Caco-2 (cell line): ENCODE results near the gene ZPR1. TPM values are rescaled to one million over a fixed set of nuclear protein-coding genes. Genes with fewer than 3 reads are reported as not detected.

Experiments used
- BruUV-seq: library from RNA; stranded (reverse); fragments of 400-500 nt; replicated peaks from 2 replicates; lab custom pipeline; 2021; lab: Mats Ljungman, UMichigan
- CTCF ChIA-PET: fragments of 300-600 bp; sonication (Branson Sonifier 250); formaldehyde crosslinking; loops from one replicate; lab custom pipeline; 2022; ENCODE audit warnings: antibody characterized with exemption; lab: Charles Lee
- POLR2A ChIA-PET: fragments of 300-600 bp; sonication (Branson Sonifier 250); formaldehyde crosslinking; loops from one replicate; lab custom pipeline; 2022; ENCODE audit warnings: antibody characterized with exemption; lab: Charles Lee
- DNase-seq, 2 experiments: peaks; one replicate each; pipeline versions ENCODE4 v3.0.0 to v3.0.0-alpha.2; 2020 to 2022
- H3K27me3 ChIP-seq: replicated peaks from 2 replicates; pipeline ENCODE4 v1.6.0; 2011; ENCODE audit warnings: low read length; ENCODE audit not compliant: control insufficient read depth, insufficient read depth
- H3K36me3 ChIP-seq: 2 replicates; pipeline ENCODE4 v1.5.1; 2011; ENCODE audit warnings: low read length; ENCODE audit not compliant: control insufficient read depth, insufficient read depth
- H3K4me1 ChIP-seq: fragments of 250-450 bp; sonication (Bioruptor Pico); 2 replicates; pipeline ENCODE4 v1.5.1; 2020; ENCODE audit warnings: mild to moderate bottlenecking
- H3K4me3 ChIP-seq: 2 replicates; pipeline ENCODE4 v1.5.1; 2011; ENCODE audit warnings: low read depth, mild to moderate bottlenecking, control low read depth, low read length
- H3K9me3 ChIP-seq: fragments of 250-450 bp; sonication (Bioruptor Pico); 2 replicates; pipeline ENCODE4 v1.5.1; 2020; ENCODE audit warnings: mild to moderate bottlenecking, moderate library complexity
- H3K27ac Mint-ChIP-seq: one replicate; pipeline ENCODE4 v1.8.0; 2022; ENCODE audit warnings: mixed read lengths; ENCODE audit not compliant: unreplicated experiment
- H3K27me3 Mint-ChIP-seq: one replicate; pipeline ENCODE4 v1.8.0; 2022; ENCODE audit warnings: mixed read lengths; ENCODE audit not compliant: insufficient read depth, unreplicated experiment
- H3K36me3 Mint-ChIP-seq: one replicate; pipeline ENCODE4 v1.8.0; 2022; ENCODE audit warnings: mild to moderate bottlenecking, mixed read lengths; ENCODE audit not compliant: insufficient read depth, unreplicated experiment
- H3K4me1 Mint-ChIP-seq: one replicate; pipeline ENCODE4 v1.8.0; 2022; ENCODE audit warnings: low read depth, mixed read lengths; ENCODE audit not compliant: unreplicated experiment
- H3K4me3 Mint-ChIP-seq: one replicate; pipeline ENCODE4 v1.8.0; 2022; ENCODE audit warnings: mild to moderate bottlenecking, moderate library complexity, mixed read lengths; ENCODE audit not compliant: unreplicated experiment
- H3K9me3 Mint-ChIP-seq: one replicate; pipeline ENCODE4 v1.8.0; 2022; ENCODE audit warnings: mixed read lengths; ENCODE audit not compliant: unreplicated experiment
- CTCF ChIP-seq, 2 experiments: fragments of 200-600 bp in 1 of 2; IDR thresholded peaks; 1 replicate in 1 of 2; 2 replicates in 1 of 2; pipeline versions ENCODE4 v1.5.1 to v1.8.0; 2011 to 2022; ENCODE audit warnings: antibody characterized with exemption in 1 of 2, control low read depth in 1 of 2, inconsistent platforms in 1 of 2, low read depth in 1 of 2, low read length in 1 of 2, mild to moderate bottlenecking in 1 of 2, moderate library complexity in 1 of 2; ENCODE audit not compliant: insufficient read depth in 1 of 2, severe bottlenecking in 1 of 2, unreplicated experiment in 1 of 2
- intact Hi-C: fragments of 100-400 bp; cut with micrococcal nuclease; formaldehyde crosslinking; loops from one replicate; pipeline ENCODE4 v1.10.0; 2022; ENCODE audit not compliant: unreplicated experiment
- total RNA-seq: library from RNA; stranded (reverse); gene quantifications from 2 replicates; pipeline ENCODE4 v1.2.3, GENCODE V29; 2022

Gene ZPR1
- total RNA-seq, 1 experiment from 2014 or later: 194 TPM

- Histone ChIP-seq H3K36me3 (peaks cover 16% of the 10 kb centered on the region), H3K27me3 (no peaks in the 10 kb centered on the region), H3K4me1 (peaks cover 25% of the 10 kb centered on the region), H3K4me3 (no peak overlapping the region), H3K9me3 (no peaks in the 10 kb centered on the region)
- no peak overlapping the region for H3K4me3 Mint-ChIP-seq
- no peaks in the 10 kb centered on the region for H3K27me3 Mint-ChIP-seq
- no TSS peak for BruUV-seq
- H3K4me1 Mint-ChIP-seq: peaks cover 40% of the 10 kb centered on the region
- CTCF ChIA-PET: interaction anchor here (0.6 to 2.1 kb wide), 4 partner anchors 15 to 151 kb away, joined by 3 to 5 read pairs (median 4); partner anchors contain the start of gene APOA5
- TF ChIP-seq CTCF (IDR thresholded peaks at IDR 0.05; ENCODE audit: insufficient read depth in 1 of 2, low read depth in 1 of 2, low read length in 1 of 2, severe bottlenecking in 1 of 2, unreplicated experiment in 1 of 2): no peak
- H3K9me3 Mint-ChIP-seq: no peaks in the 10 kb centered on the region
- H3K36me3 Mint-ChIP-seq: peaks cover 86% of the 10 kb centered on the region
- no peak for DNase-seq
- H3K27ac Mint-ChIP-seq: no peak overlapping the region
- POLR2A ChIA-PET: interaction anchor here (0.6 to 1.5 kb wide), 4 partner anchors 11 to 65 kb away, joined by 4 to 10 read pairs (median 5); partner anchors contain the start of genes APOA1 and ZPR1
- intact Hi-C loops: no loop called here
Measured at GRCh38 chr11:116775975-116776374, 11.8 kb downstream of the ZPR1 start.

GRCh38 chr11:116774661-116775060 lies 13.2 kb downstream of the ZPR1 start:
- Histone ChIP-seq H3K36me3 (peaks cover 14% of the 10 kb centered on the region), H3K4me1 (peaks cover 26% of the 10 kb centered on the region), H3K9me3 (no peaks in the 10 kb centered on the region), H3K27me3 (no peaks in the 10 kb centered on the region), H3K4me3 (no peak overlapping the region)
- BruUV-seq: no TSS peak
- no peak for DNase-seq
- Mint-ChIP-seq H3K4me1 (peaks cover 43% of the 10 kb centered on the region), H3K9me3 (no peaks in the 10 kb centered on the region), H3K36me3 (peaks cover 86% of the 10 kb centered on the region), H3K27ac (peak overlapping the region; percentile 77), H3K27me3 (no peaks in the 10 kb centered on the region), H3K4me3 (peak overlapping the region; percentile 58)
- ChIA-PET CTCF (interaction anchor here (0.6 to 1.6 kb wide), 4 partner anchors 17 to 324 kb away, joined by 3 to 4 read pairs (median 4); partner anchors contain the start of genes APOA5 and APOC3), POLR2A (interaction anchor here (1.0 kb wide), 2 partner anchors 54 to 62 kb away, joined by 3 to 5 read pairs; partner anchors contain the start of gene APOA1)
- no peak for TF ChIP-seq CTCF (IDR thresholded peaks at IDR 0.05; ENCODE audit: insufficient read depth in 1 of 2, low read depth in 1 of 2, low read length in 1 of 2, severe bottlenecking in 1 of 2, unreplicated experiment in 1 of 2)
- intact Hi-C loops: no loop called here

- peak overlapping the region; percentile 98 for H3K27ac Mint-ChIP-seq
- peaks cover 43% of the 10 kb centered on the region for H3K4me1 Mint-ChIP-seq
- ChIA-PET CTCF (interaction anchor here (1.0 to 1.6 kb wide), 4 partner anchors 52 to 405 kb away, joined by 3 to 15 read pairs (median 3); partner anchors contain the start of genes APOA1, APOC3 and SIDT2), POLR2A (interaction anchor here (0.6 to 1.0 kb wide), 3 partner anchors 40 to 371 kb away, joined by 3 to 5 read pairs (median 3); partner anchors contain the start of gene PAFAH1B2)
- H3K9me3 Mint-ChIP-seq: no peaks in the 10 kb centered on the region
- Histone ChIP-seq H3K9me3 (no peaks in the 10 kb centered on the region), H3K27me3 (no peaks in the 10 kb centered on the region), H3K4me3 (peak overlapping the region; percentile 93), H3K4me1 (peaks cover 26% of the 10 kb centered on the region), H3K36me3 (peaks cover 11% of the 10 kb centered on the region)
- no peak for TF ChIP-seq CTCF (IDR thresholded peaks at IDR 0.05; ENCODE audit: insufficient read depth in 1 of 2, low read depth in 1 of 2, low read length in 1 of 2, severe bottlenecking in 1 of 2, unreplicated experiment in 1 of 2)
- intact Hi-C loops: loop anchor here (1.0 to 2.0 kb wide), 7 partner anchors 15 to 333 kb away; partner anchors contain the start of genes APOA1, APOC3 and ZPR1
- H3K27me3 Mint-ChIP-seq: no peaks in the 10 kb centered on the region
- peaks cover 86% of the 10 kb centered on the region for H3K36me3 Mint-ChIP-seq
- peak overlapping the region; percentile 99 for H3K4me3 Mint-ChIP-seq
- DNase-seq: no peak
- TSS peak; percentile 95 for BruUV-seq
Measured at GRCh38 chr11:116773203-116774097, 14.4 kb downstream of the ZPR1 start.
